Mammary epithelial cell (primary cell): Measurements from ENCODE around the gene MGST1.

Source experiments
- EZH2 ChIP-seq: IDR thresholded peaks from 2 replicates; pipeline ENCODE4 v1.6.1; 2012; ENCODE audit warnings: low read length, inconsistent platforms, borderline replicate concordance
- TF ChIP-seq, protein P1 (sequence below), 2 donors: IDR thresholded peaks in 1 of 2; conservative IDR thresholded peaks in 1 of 2; 2 replicates each; pipeline ENCODE4 v1.5.1; 2011 to 2012; ENCODE audit warnings: inconsistent platforms in 2 of 2, low read length in 2 of 2, mild to moderate bottlenecking in 2 of 2, control low read depth in 1 of 2, low read depth in 1 of 2; ENCODE audit not compliant: insufficient read depth in 1 of 2; ENCODE audit errors: extremely low read depth in 1 of 2

DNA sequence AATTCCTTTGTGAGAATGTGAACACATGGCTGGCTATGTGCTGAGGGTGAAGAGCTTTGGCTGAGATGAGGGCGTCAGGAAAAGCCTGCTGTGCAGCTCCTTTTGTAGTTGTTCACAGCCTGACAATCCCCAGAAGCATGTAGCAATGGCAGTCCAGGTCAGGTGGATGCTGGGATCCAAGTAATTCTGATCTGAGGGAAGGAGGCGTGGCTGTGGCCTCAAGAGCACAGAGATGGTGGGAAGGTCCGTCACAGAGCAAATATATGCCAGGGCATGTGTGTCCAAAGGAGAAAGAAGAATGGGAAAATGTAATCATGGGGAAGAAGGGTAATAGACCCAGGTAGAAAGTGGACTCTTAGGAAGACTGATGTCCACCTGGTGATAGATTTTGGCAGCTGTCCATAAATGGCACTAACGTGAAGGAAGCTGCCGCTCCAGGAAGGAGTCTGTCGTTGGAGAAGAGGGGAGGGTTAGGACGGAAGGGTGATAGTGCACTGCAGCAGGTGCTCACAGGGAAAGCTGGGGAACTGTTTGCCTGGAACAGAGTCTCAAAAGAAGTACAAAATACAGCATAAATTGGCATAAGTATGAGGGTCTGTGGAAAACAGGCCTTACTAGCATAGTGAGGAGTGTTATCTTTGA is 13.8 kb downstream of the MGST1 start:
- TF ChIP-seq, protein P1, sequence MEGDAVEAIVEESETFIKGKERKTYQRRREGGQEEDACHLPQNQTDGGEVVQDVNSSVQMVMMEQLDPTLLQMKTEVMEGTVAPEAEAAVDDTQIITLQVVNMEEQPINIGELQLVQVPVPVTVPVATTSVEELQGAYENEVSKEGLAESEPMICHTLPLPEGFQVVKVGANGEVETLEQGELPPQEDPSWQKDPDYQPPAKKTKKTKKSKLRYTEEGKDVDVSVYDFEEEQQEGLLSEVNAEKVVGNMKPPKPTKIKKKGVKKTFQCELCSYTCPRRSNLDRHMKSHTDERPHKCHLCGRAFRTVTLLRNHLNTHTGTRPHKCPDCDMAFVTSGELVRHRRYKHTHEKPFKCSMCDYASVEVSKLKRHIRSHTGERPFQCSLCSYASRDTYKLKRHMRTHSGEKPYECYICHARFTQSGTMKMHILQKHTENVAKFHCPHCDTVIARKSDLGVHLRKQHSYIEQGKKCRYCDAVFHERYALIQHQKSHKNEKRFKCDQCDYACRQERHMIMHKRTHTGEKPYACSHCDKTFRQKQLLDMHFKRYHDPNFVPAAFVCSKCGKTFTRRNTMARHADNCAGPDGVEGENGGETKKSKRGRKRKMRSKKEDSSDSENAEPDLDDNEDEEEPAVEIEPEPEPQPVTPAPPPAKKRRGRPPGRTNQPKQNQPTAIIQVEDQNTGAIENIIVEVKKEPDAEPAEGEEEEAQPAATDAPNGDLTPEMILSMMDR (conservative IDR thresholded peaks at IDR 0.05 in 1 of 2, IDR thresholded peaks at IDR 0.05 in 1 of 2; ENCODE audit: extremely low read depth in 1 of 2, insufficient read depth in 1 of 2, low read depth in 1 of 2, low read length in 2 of 2): no peak
- no peak for TF ChIP-seq EZH2
